Sigmoid colon (tissue), 3 donors: ENCODE data around the gene ABAT.

Source experiments
- CTCF ChIP-seq, 4 experiments: fragments of 450-650 bp in 3 of 4; fragments of 200-600 bp in 1 of 4; IDR thresholded peaks; one replicate each; pipeline ENCODE4 v1.5.1; 2016 to 2019; ENCODE audit warnings: antibody characterized with exemption in 4 of 4, mild to moderate bottlenecking in 3 of 4, moderate library complexity in 2 of 4
- POLR2A ChIP-seq, 2 donors: fragments of 450-650 bp; IDR thresholded peaks; one replicate each; pipeline ENCODE4 v1.6.1; 2016; ENCODE audit warnings: antibody characterized with exemption in 2 of 2, mild to moderate bottlenecking in 2 of 2, moderate library complexity in 2 of 2

GRCh38 chr16:8826278-8826879, 152.0 kb downstream of the ABAT start:
- TF ChIP-seq CTCF (IDR thresholded peaks at IDR 0.05) = no peak
- no peak for TF ChIP-seq POLR2A (IDR thresholded peaks at IDR 0.05)
